D721Med (cell line): Measurements from ENCODE around the gene CCDC194.
"Not testable (repeated sequence)": the region's sequence is repeated elsewhere in the genome, so short reads cannot be mapped to it uniquely, and the experiment has no call there.

Source experiments
- DNase-seq: peaks from one replicate; pipeline ENCODE4 v3.0.0; 2011; ENCODE audit warnings: low spot score; ENCODE audit not compliant: insufficient read length
- FAIRE-seq: peaks from 2 replicates; lab custom pipeline; 2011; peaks lifted over from hg19 to GRCh38; lab: Jason Lieb, UNC
- CTCF ChIP-seq: IDR thresholded peaks from 2 replicates; pipeline ENCODE4 v1.5.1; 2012; ENCODE audit warnings: mild to moderate bottlenecking, control low read depth; ENCODE audit not compliant: insufficient read depth; ENCODE audit errors: missing control alignments

CCDC194 gene

GRCh38 chr19:17370026-17370587, 23.9 kb downstream of the CCDC194 start:
- DNase-seq, result no peak
- FAIRE-seq, result no peak
- TF ChIP-seq CTCF, result no peak

- TF ChIP-seq CTCF, result no peak
- no peak for DNase-seq
- FAIRE-seq, result no peak
Observed at GRCh38 chr19:17365361-17365760, 28.6 kb downstream of the CCDC194 start.

GRCh38 chr19:17363852-17364605, 30.0 kb downstream of the CCDC194 start:
- FAIRE-seq, result not testable (repeated sequence)

GRCh38 chr19:17359905-17360800, 33.8 kb downstream of the CCDC194 start:
- TF ChIP-seq CTCF, result no peak
- FAIRE-seq (no peak), DNase-seq (no peak)

More at GRCh38 chr19:17363852-17364605, 30.0 kb downstream of the CCDC194 start:
- DNase-seq, result not testable (repeated sequence)

- FAIRE-seq (no peak), DNase-seq (no peak)
- TF ChIP-seq CTCF, result no peak
Observed at GRCh38 chr19:17358395-17358794, 35.6 kb downstream of the CCDC194 start.

GRCh38 chr19:17357724-17358123, 36.3 kb downstream of the CCDC194 start:
- no peak for FAIRE-seq

More at GRCh38 chr19:17357724-17358123, 36.3 kb downstream of the CCDC194 start:
- TF ChIP-seq CTCF, result no peak
- DNase-seq, result no peak
